Astrocyte (in vitro differentiated cells and primary cell): ENCODE data around the gene IL23A. TPM values are rescaled to one million over a fixed set of nuclear protein-coding genes. Genes with fewer than 3 reads are reported as not detected.

ENCODE experiments used
- DNase-seq: peaks from one replicate; pipeline ENCODE4 v3.0.0-alpha.2; 2010; ENCODE audit warnings: low read depth
- FAIRE-seq: peaks from 2 replicates; lab custom pipeline; 2011; peaks lifted over from hg19 to GRCh38; lab: Jason Lieb, UNC
- H2AFZ ChIP-seq: 2 replicates; pipeline ENCODE4 v1.6.0; 2012; ENCODE audit warnings: low read depth, low read length, inconsistent platforms
- H3K27ac ChIP-seq: 2 replicates; pipeline ENCODE4 v1.5.1; 2011; ENCODE audit warnings: low read depth, low read length, inconsistent platforms
- H3K27me3 ChIP-seq: 2 replicates; pipeline ENCODE4 v1.6.0; 2011; ENCODE audit warnings: low read length, inconsistent platforms; ENCODE audit not compliant: insufficient read depth
- H3K36me3 ChIP-seq: 2 replicates; pipeline ENCODE4 v1.5.1; 2011; ENCODE audit warnings: low read length, inconsistent platforms; ENCODE audit not compliant: insufficient read depth
- H3K4me1 ChIP-seq: 2 replicates; pipeline ENCODE4 v1.5.1; 2011; ENCODE audit warnings: low read length, inconsistent platforms; ENCODE audit not compliant: insufficient read depth
- H3K4me2 ChIP-seq: 2 replicates; pipeline ENCODE4 v1.6.0; 2012; ENCODE audit warnings: low read length, inconsistent platforms
- H3K4me3 ChIP-seq: 2 replicates; pipeline ENCODE4 v1.5.1; 2011; ENCODE audit warnings: low read depth, mild to moderate bottlenecking, low read length, inconsistent platforms; ENCODE audit not compliant: insufficient read depth
- H3K79me2 ChIP-seq: 2 replicates; pipeline ENCODE4 v1.6.0; 2012; ENCODE audit warnings: mild to moderate bottlenecking, low read length, inconsistent platforms; ENCODE audit not compliant: insufficient read depth
- H3K9ac ChIP-seq: 2 replicates; pipeline ENCODE4 v1.6.0; 2012; ENCODE audit warnings: mild to moderate bottlenecking, low read length, inconsistent platforms
- H3K9me3 ChIP-seq: 2 replicates; pipeline ENCODE4 v1.5.1; 2012; ENCODE audit warnings: low read depth, mild to moderate bottlenecking, low read length, inconsistent platforms; ENCODE audit not compliant: insufficient read depth
- H4K20me1 ChIP-seq: 2 replicates; pipeline ENCODE4 v1.6.0; 2012; ENCODE audit warnings: low read length, inconsistent platforms; ENCODE audit not compliant: insufficient read depth
- H3K27ac Mint-ChIP-seq: one replicate; pipeline ENCODE4 v1.8.0; 2021; ENCODE audit warnings: mild to moderate bottlenecking, mixed read lengths; ENCODE audit not compliant: unreplicated experiment
- H3K27me3 Mint-ChIP-seq: one replicate; pipeline ENCODE4 v1.8.0; 2021; ENCODE audit warnings: low read depth, mixed read lengths; ENCODE audit not compliant: unreplicated experiment
- H3K36me3 Mint-ChIP-seq: one replicate; pipeline ENCODE4 v1.8.0; 2021; ENCODE audit warnings: low read depth, mixed read lengths; ENCODE audit not compliant: unreplicated experiment
- H3K4me1 Mint-ChIP-seq: one replicate; pipeline ENCODE4 v1.8.0; 2021; ENCODE audit warnings: low read depth, mixed read lengths; ENCODE audit not compliant: unreplicated experiment
- H3K4me3 Mint-ChIP-seq: one replicate; pipeline ENCODE4 v1.8.0; 2021; ENCODE audit warnings: mild to moderate bottlenecking, moderate library complexity, mixed read lengths; ENCODE audit not compliant: unreplicated experiment
- H3K9me3 Mint-ChIP-seq: one replicate; pipeline ENCODE4 v1.8.0; 2021; ENCODE audit warnings: mild to moderate bottlenecking, mixed read lengths; ENCODE audit not compliant: unreplicated experiment
- CTCF ChIP-seq: IDR thresholded peaks from 2 replicates; pipeline ENCODE4 v1.5.1; 2011; ENCODE audit warnings: low read depth, mild to moderate bottlenecking, inconsistent platforms, low read length, moderate library complexity; ENCODE audit not compliant: insufficient read depth
- EZH2 ChIP-seq: IDR thresholded peaks from 2 replicates; pipeline ENCODE4 v1.6.1; 2012; ENCODE audit warnings: mild to moderate bottlenecking, low read length, inconsistent platforms; ENCODE audit not compliant: insufficient read depth
- total RNA-seq: library from RNA; stranded (reverse); gene quantifications from 2 replicates; pipeline ENCODE4 v1.2.1, GENCODE V29; 2021

Gene IL23A
- total RNA-seq, 1 donor from 2014 or later, result 0.32 TPM

GRCh38 chr12:56385873-56386272 lies 47.2 kb downstream of the IL23A start:
- FAIRE-seq (no peak), DNase-seq (no peak)
- no peak overlapping the region for H3K4me2 ChIP-seq
- H3K4me3 ChIP-seq, result no peak overlapping the region
- no peak overlapping the region for H3K27ac ChIP-seq
- no peaks in the 10 kb centered on the region for H4K20me1 ChIP-seq
- no peaks in the 10 kb centered on the region for H3K36me3 ChIP-seq
- no peaks in the 10 kb centered on the region for H3K4me1 ChIP-seq
- no peak overlapping the region for H3K27ac Mint-ChIP-seq
- no peak overlapping the region for H3K9ac ChIP-seq
- no peak overlapping the region for H2AFZ ChIP-seq
- no peaks in the 10 kb centered on the region for H3K9me3 ChIP-seq
- H3K79me2 ChIP-seq, result no peaks in the 10 kb centered on the region
- H3K27me3 Mint-ChIP-seq, result peaks cover 21% of the 10 kb centered on the region
- H3K27me3 ChIP-seq, result peaks cover 2% of the 10 kb centered on the region
- no peak for TF ChIP-seq CTCF
- TF ChIP-seq EZH2, result no peak
- no peaks in the 10 kb centered on the region for H3K36me3 Mint-ChIP-seq
- H3K4me1 Mint-ChIP-seq, result peaks cover 1% of the 10 kb centered on the region
- no peak overlapping the region for H3K4me3 Mint-ChIP-seq
- no peaks in the 10 kb centered on the region for H3K9me3 Mint-ChIP-seq

GRCh38 chr12:56387152-56387736 lies 48.6 kb downstream of the IL23A start:
- Histone ChIP-seq H3K27ac (no peak overlapping the region), H3K27me3 (no peaks in the 10 kb centered on the region), H3K4me3 (no peak overlapping the region), H4K20me1 (no peaks in the 10 kb centered on the region), H3K4me1 (no peaks in the 10 kb centered on the region), H3K4me2 (peak overlapping the region; percentile 17), H2AFZ (no peak overlapping the region), H3K9ac (no peak overlapping the region), H3K36me3 (no peaks in the 10 kb centered on the region), H3K9me3 (no peaks in the 10 kb centered on the region), H3K79me2 (no peaks in the 10 kb centered on the region)
- peak overlapping the region; percentile 54 for H3K27ac Mint-ChIP-seq
- DNase-seq (peak; percentile 6), FAIRE-seq (no peak)
- H3K4me1 Mint-ChIP-seq, result peaks cover 1% of the 10 kb centered on the region
- H3K36me3 Mint-ChIP-seq, result no peaks in the 10 kb centered on the region
- H3K27me3 Mint-ChIP-seq, result peaks cover 21% of the 10 kb centered on the region
- TF ChIP-seq EZH2 (no peak), CTCF (no peak)
- H3K9me3 Mint-ChIP-seq, result peaks cover 1% of the 10 kb centered on the region
- no peak overlapping the region for H3K4me3 Mint-ChIP-seq

GRCh38 chr12:56389412-56389811 lies 50.7 kb downstream of the IL23A start:
- Mint-ChIP-seq H3K4me3 (no peak overlapping the region), H3K27me3 (peaks cover 7% of the 10 kb centered on the region), H3K4me1 (peaks cover 1% of the 10 kb centered on the region), H3K36me3 (no peaks in the 10 kb centered on the region), H3K9me3 (peaks cover 1% of the 10 kb centered on the region), H3K27ac (no peak overlapping the region)
- no peaks in the 10 kb centered on the region for H4K20me1 ChIP-seq
- DNase-seq (no peak), FAIRE-seq (no peak)
- no peak overlapping the region for H3K4me2 ChIP-seq
- no peak overlapping the region for H3K27ac ChIP-seq
- no peak overlapping the region for H3K9ac ChIP-seq
- H3K9me3 ChIP-seq, result no peaks in the 10 kb centered on the region
- no peaks in the 10 kb centered on the region for H3K79me2 ChIP-seq
- no peaks in the 10 kb centered on the region for H3K4me1 ChIP-seq
- no peak overlapping the region for H3K4me3 ChIP-seq
- H3K27me3 ChIP-seq, result no peaks in the 10 kb centered on the region
- TF ChIP-seq CTCF (no peak), EZH2 (no peak)
- no peaks in the 10 kb centered on the region for H3K36me3 ChIP-seq
- no peak overlapping the region for H2AFZ ChIP-seq
